A549 (cell line): Measurements from ENCODE around the gene USP13. TPM values are rescaled to one million over a fixed set of nuclear protein-coding genes. Genes with fewer than 3 reads are reported as not detected.

Source experiments
- ATAC-seq, 2 experiments: fragments of 200-7000 bp in 1 of 2; fragments of >200 bp in 1 of 2; cut with Nextera tagmentation in 1 of 2; cut with Tn5 transposase in 1 of 2; 3 replicates each; pipeline versions ENCODE4 v1.8.0 to v1.9.1; 2018 to 2020; ENCODE audit warnings: mild to moderate bottlenecking in 1 of 2, moderate library complexity in 1 of 2
- CTCF ChIA-PET: fragments of 300-600 bp; sonication (Branson Sonifier 250); formaldehyde crosslinking; extraction: SDS; loops from one replicate; lab custom pipeline; 2021; ENCODE audit warnings: antibody characterized with exemption, inconsistent platforms; lab: Yijun Ruan, JAX
- POLR2A ChIA-PET: fragments of 350-600 bp; formaldehyde crosslinking; extraction: SDS; loops from one replicate; lab custom pipeline; 2021; ENCODE audit warnings: antibody characterized with exemption, inconsistent platforms; lab: Yijun Ruan, JAX
- DNase-seq, 2 experiments: peaks; one replicate each; pipeline versions ENCODE4 v3.0.0 to v3.0.0-alpha.2; 2011 to 2016; ENCODE audit warnings: low read depth in 1 of 2, low spot score in 1 of 2
- FAIRE-seq: peaks from 2 replicates; lab custom pipeline; 2011; peaks lifted over from hg19 to GRCh38; lab: Jason Lieb, UNC
- H3K27ac ChIP-seq, 2 experiments: fragments of >200 bp; sonication (Bioruptor Twin); formaldehyde crosslinking; 3 replicates each; pipeline ENCODE4 v1.5.1; 2016 to 2017
- H3K4me1 ChIP-seq: fragments of >200 bp; sonication (Bioruptor Twin); formaldehyde crosslinking; 3 replicates; pipeline ENCODE4 v1.6.1; 2016
- H3K4me2 ChIP-seq: fragments of >200 bp; sonication (Bioruptor Twin); formaldehyde crosslinking; 3 replicates; pipeline ENCODE4 v1.6.1; 2016
- H3K4me3 ChIP-seq: fragments of >200 bp; sonication (Bioruptor Twin); formaldehyde crosslinking; 3 replicates; pipeline ENCODE4 v1.5.1; 2016
- H3K9me3 ChIP-seq: fragments of >200 bp; sonication (Bioruptor Twin); formaldehyde crosslinking; 3 replicates; pipeline ENCODE4 v1.6.1; 2016
- CEBPB ChIP-seq, 2 experiments: fragments of >200 bp in 1 of 2; sonication (Bioruptor Twin) in 1 of 2; formaldehyde crosslinking in 1 of 2; IDR thresholded peaks; 2 replicates each; pipeline ENCODE4 v1.6.1; 2012 to 2016
- CHD2 ChIP-seq: fragments of 150-350 bp; IDR thresholded peaks from 2 replicates; pipeline ENCODE4 v1.6.1; 2014; ENCODE audit warnings: low read length; ENCODE audit not compliant: partially characterized antibody
- EHF ChIP-seq: fragments of 250-450 bp; sonication (Bioruptor Pico); IDR thresholded peaks from 2 replicates; pipeline ENCODE4 v1.5.0; 2020; ENCODE audit warnings: mild to moderate bottlenecking
- EP300 ChIP-seq, 2 experiments: fragments of >200 bp; sonication (Bioruptor Twin); formaldehyde crosslinking; IDR thresholded peaks; 2 replicates in 1 of 2; 3 replicates in 1 of 2; pipeline ENCODE4 v1.6.1; 2016 to 2017
- FOSB ChIP-seq: fragments of 250-450 bp; sonication (Bioruptor Pico); IDR thresholded peaks from 2 replicates; pipeline ENCODE4 v1.5.0; 2020; ENCODE audit warnings: mild to moderate bottlenecking, moderate library complexity
- HEYL ChIP-seq: fragments of 250-450 bp; sonication (Bioruptor Pico); IDR thresholded peaks from 2 replicates; pipeline ENCODE4 v1.8.0; 2021; ENCODE audit warnings: mild to moderate bottlenecking, moderate library complexity
- HOXA7 ChIP-seq: fragments of 250-450 bp; sonication (Bioruptor Pico); IDR thresholded peaks from 2 replicates; pipeline ENCODE4 v1.5.0; 2020; ENCODE audit warnings: mild to moderate bottlenecking, moderate library complexity
- JUN ChIP-seq, 2 experiments: fragments of >200 bp; sonication (Bioruptor Twin); formaldehyde crosslinking; IDR thresholded peaks; 2 replicates in 1 of 2; 3 replicates in 1 of 2; pipeline ENCODE4 v1.6.1; 2016 to 2017
- JUNB ChIP-seq: fragments of >200 bp; sonication (Bioruptor Twin); formaldehyde crosslinking; IDR thresholded peaks from 2 replicates; pipeline ENCODE4 v1.6.1; 2016
- PHF8 ChIP-seq: fragments of 200-600 bp; sonication (generic); IDR thresholded peaks from 2 replicates; pipeline ENCODE4 v1.6.1; 2016; ENCODE audit warnings: low read depth, mild to moderate bottlenecking, antibody characterized with exemption, moderate library complexity, borderline replicate concordance
- POLR2AphosphoS2 ChIP-seq: conservative IDR thresholded peaks from 2 replicates; pipeline ENCODE4 v1.6.1; 2012; ENCODE audit warnings: low read length, improper control_type of control experiment, inconsistent platforms
- RAD21 ChIP-seq, 2 experiments: fragments of >200 bp in 1 of 2; sonication (Bioruptor Twin) in 1 of 2; formaldehyde crosslinking in 1 of 2; IDR thresholded peaks in 1 of 2; conservative IDR thresholded peaks in 1 of 2; 2 replicates in 1 of 2; 3 replicates in 1 of 2; pipeline ENCODE4 v1.6.1; 2012 to 2018; ENCODE audit warnings: inconsistent platforms in 1 of 2
- RFX5 ChIP-seq: fragments of 450-650 bp; IDR thresholded peaks from 2 replicates; pipeline ENCODE4 v1.7.1; 2014; ENCODE audit warnings: antibody characterized with exemption, mild to moderate bottlenecking, moderate library complexity
- ZFP36 ChIP-seq: fragments of 450-650 bp; IDR thresholded peaks from 2 replicates; pipeline ENCODE4 v1.6.1; 2014; ENCODE audit warnings: borderline replicate concordance; ENCODE audit not compliant: partially characterized antibody
- WGBS: methylation state at CpG from one replicate; pipeline ENCODE4 v1.1.6; 2017; ENCODE audit errors: missing lambda C conversion rate; 5-methylcytosine and 5-hydroxymethylcytosine counted together
- polyA plus RNA-seq, 4 experiments: library from polyadenylated mRNA; depleted of rRNA in 3 of 4; stranded (reverse); fragments of >200 nt; fragmentation: RNase III in 1 of 4; extraction: RNeasy Plus Mini Kit Qiagen cat#74134 plus additional on column Dnase treatment in 1 of 4; gene quantifications; 2 replicates in 3 of 4; 3 replicates in 1 of 4; pipeline ENCODE4 v1.2.3, GENCODE V29; 2011 to 2017
- TF ChIP-seq, protein P1 (sequence below): fragments of 200-600 bp; sonication (generic); IDR thresholded peaks from 2 replicates; pipeline ENCODE4 v1.6.1; 2016; ENCODE audit warnings: antibody characterized with exemption, mild to moderate bottlenecking, moderate library complexity
- TF ChIP-seq, protein P2 (sequence below): fragments of 250-450 bp; sonication (Bioruptor Pico); IDR thresholded peaks from 2 replicates; pipeline ENCODE4 v1.5.0; 2021; ENCODE audit warnings: mild to moderate bottlenecking, moderate library complexity, borderline replicate concordance
- TF ChIP-seq, protein P3 (sequence below): fragments of 150-350 bp; IDR thresholded peaks from 2 replicates; pipeline ENCODE4 v1.6.1; 2014; ENCODE audit warnings: low read depth, mild to moderate bottlenecking, low read length
- TF ChIP-seq, protein P4 (sequence below): fragments of >200 bp; sonication (Bioruptor Twin); formaldehyde crosslinking; IDR thresholded peaks from 2 replicates; pipeline ENCODE4 v1.6.1; 2016

The USP13 gene
- polyA plus RNA-seq, 2 of the 4 experiments (the other 2 are of a cell fraction), result 7.5 to 10.2 TPM

DNA sequence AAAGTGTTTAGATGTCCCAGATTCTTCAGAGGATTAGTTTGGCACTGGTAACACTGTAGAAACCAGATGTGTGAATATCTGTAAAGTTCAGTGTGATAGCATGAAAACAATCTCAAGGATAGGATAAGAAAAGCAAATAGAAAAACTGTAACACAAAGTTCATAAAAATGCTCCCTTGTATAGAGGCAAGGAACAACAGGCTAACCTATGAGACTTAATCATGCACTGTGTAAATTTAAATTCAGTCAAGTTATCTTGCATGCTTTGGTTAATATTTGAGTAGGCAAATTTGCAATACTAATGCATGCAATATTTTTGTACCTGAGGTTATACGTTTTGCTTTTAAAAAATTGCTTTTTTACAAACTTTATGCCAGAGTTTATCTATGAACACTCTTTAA is 144.4 kb downstream of the USP13 start:
- ChIA-PET POLR2A (no interaction called here), CTCF (interaction anchor here (0.6 kb wide), 1 partner anchor 521 kb away, joined by 3 read pairs; no protein-coding TSS in a partner anchor)
- DNase-seq (no peak), FAIRE-seq (no peak), ATAC-seq (no peak)
- H3K4me1 ChIP-seq, result peaks cover 3% of the 10 kb centered on the region; the same call in 1 of the 3 replicates
- 59% methylated on average over 1 of the region's 1 CpG for WGBS
- no peak overlapping the region for H3K4me2 ChIP-seq
- H3K9me3 ChIP-seq, result no peaks in the 10 kb centered on the region
- H3K27ac ChIP-seq, result no peak overlapping the region
- H3K4me3 ChIP-seq, result no peak overlapping the region
- TF ChIP-seq JUN (IDR thresholded peaks at IDR 0.05) (no peak), HOXA7 (CRISPR knock-in tag) (no peak), RFX5 (no peak), POLR2AphosphoS2 (no peak), CEBPB (IDR thresholded peaks at IDR 0.05) (no peak), EHF (no peak), JUNB (no peak), FOSB (CRISPR knock-in tag) (no peak), RAD21 (conservative IDR thresholded peaks at IDR 0.05 in 1 of 2, IDR thresholded peaks at IDR 0.05 in 1 of 2) (no peak), CHD2 (no peak), PHF8 (no peak), EP300 (IDR thresholded peaks at IDR 0.05) (no peak)
- TF ChIP-seq, protein P1, sequence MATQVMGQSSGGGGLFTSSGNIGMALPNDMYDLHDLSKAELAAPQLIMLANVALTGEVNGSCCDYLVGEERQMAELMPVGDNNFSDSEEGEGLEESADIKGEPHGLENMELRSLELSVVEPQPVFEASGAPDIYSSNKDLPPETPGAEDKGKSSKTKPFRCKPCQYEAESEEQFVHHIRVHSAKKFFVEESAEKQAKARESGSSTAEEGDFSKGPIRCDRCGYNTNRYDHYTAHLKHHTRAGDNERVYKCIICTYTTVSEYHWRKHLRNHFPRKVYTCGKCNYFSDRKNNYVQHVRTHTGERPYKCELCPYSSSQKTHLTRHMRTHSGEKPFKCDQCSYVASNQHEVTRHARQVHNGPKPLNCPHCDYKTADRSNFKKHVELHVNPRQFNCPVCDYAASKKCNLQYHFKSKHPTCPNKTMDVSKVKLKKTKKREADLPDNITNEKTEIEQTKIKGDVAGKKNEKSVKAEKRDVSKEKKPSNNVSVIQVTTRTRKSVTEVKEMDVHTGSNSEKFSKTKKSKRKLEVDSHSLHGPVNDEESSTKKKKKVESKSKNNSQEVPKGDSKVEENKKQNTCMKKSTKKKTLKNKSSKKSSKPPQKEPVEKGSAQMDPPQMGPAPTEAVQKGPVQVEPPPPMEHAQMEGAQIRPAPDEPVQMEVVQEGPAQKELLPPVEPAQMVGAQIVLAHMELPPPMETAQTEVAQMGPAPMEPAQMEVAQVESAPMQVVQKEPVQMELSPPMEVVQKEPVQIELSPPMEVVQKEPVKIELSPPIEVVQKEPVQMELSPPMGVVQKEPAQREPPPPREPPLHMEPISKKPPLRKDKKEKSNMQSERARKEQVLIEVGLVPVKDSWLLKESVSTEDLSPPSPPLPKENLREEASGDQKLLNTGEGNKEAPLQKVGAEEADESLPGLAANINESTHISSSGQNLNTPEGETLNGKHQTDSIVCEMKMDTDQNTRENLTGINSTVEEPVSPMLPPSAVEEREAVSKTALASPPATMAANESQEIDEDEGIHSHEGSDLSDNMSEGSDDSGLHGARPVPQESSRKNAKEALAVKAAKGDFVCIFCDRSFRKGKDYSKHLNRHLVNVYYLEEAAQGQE, result no peak
- TF ChIP-seq, protein P2, sequence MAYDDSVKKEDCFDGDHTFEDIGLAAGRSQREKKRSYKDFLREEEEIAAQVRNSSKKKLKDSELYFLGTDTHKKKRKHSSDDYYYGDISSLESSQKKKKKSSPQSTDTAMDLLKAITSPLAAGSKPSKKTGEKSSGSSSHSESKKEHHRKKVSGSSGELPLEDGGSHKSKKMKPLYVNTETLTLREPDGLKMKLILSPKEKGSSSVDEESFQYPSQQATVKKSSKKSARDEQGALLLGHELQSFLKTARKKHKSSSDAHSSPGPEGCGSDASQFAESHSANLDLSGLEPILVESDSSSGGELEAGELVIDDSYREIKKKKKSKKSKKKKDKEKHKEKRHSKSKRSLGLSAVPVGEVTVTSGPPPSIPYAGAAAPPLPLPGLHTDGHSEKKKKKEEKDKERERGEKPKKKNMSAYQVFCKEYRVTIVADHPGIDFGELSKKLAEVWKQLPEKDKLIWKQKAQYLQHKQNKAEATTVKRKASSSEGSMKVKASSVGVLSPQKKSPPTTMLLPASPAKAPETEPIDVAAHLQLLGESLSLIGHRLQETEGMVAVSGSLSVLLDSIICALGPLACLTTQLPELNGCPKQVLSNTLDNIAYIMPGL (CRISPR knock-in tag), result no peak
- TF ChIP-seq, protein P3, sequence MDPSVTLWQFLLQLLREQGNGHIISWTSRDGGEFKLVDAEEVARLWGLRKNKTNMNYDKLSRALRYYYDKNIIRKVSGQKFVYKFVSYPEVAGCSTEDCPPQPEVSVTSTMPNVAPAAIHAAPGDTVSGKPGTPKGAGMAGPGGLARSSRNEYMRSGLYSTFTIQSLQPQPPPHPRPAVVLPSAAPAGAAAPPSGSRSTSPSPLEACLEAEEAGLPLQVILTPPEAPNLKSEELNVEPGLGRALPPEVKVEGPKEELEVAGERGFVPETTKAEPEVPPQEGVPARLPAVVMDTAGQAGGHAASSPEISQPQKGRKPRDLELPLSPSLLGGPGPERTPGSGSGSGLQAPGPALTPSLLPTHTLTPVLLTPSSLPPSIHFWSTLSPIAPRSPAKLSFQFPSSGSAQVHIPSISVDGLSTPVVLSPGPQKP, result no peak

DNA sequence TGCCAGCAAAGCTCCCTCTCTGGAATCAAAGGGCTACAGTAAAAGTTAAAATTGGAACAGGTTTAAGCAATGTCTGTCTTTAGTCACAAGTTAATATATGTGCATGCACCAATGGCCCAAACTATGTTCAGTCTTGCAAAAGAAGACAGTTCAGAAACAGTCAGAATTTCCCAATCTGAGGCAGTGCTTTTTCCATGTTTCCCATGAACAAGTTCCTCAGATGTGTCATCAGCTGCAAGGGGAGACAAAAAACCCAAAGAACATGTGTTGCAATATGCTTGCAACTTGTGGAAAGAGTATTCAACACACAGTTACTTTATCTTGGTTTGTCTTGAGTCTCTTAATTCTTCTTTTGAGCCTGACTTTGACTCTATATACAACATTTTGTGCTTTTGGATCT is 148.4 kb downstream of the USP13 start:
- ChIA-PET POLR2A (no interaction called here), CTCF (interaction anchor here (2.2 kb wide), 1 partner anchor 10 kb away, joined by 8 read pairs; no protein-coding TSS in a partner anchor)
- Histone ChIP-seq H3K9me3 (no peaks in the 10 kb centered on the region), H3K27ac (no peak overlapping the region), H3K4me2 (no peak overlapping the region), H3K4me3 (no peak overlapping the region)
- FAIRE-seq (no peak), DNase-seq (no peak)
- TF ChIP-seq CEBPB (IDR thresholded peaks at IDR 0.05), result peak in 1 of 2 experiments; percentile 42; a peak in 1 of 4 replicates
- TF ChIP-seq, protein P2 (CRISPR knock-in tag), result no peak
- TF ChIP-seq HEYL, result no peak
- no peak for TF ChIP-seq ZFP36
- TF ChIP-seq, protein P4, sequence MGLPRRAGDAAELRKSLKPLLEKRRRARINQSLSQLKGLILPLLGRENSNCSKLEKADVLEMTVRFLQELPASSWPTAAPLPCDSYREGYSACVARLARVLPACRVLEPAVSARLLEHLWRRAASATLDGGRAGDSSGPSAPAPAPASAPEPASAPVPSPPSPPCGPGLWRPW, result no peak
- TF ChIP-seq, all 56 proteins: peak for 1
- no peak for ATAC-seq
- H3K4me1 ChIP-seq, result peaks cover 3% of the 10 kb centered on the region; the same call in 1 of the 3 replicates
